GM19193 (cell line): Measurements from ENCODE around the gene FMNL2.

Source experiments
- POLR2A ChIP-seq: IDR thresholded peaks from 4 replicates; pipeline ENCODE4 v1.6.1; 2011; ENCODE audit not compliant: insufficient read depth, insufficient read length; ENCODE audit errors: extremely low read depth

FMNL2 gene

GRCh38 chr2:152556506-152556905 is 221.5 kb downstream of the FMNL2 start:
- no peak for TF ChIP-seq POLR2A

GRCh38 chr2:152557273-152557888 is 222.4 kb downstream of the FMNL2 start:
- no peak for TF ChIP-seq POLR2A

GRCh38 chr2:152558158-152558984 is 223.4 kb downstream of the FMNL2 start:
- no peak for TF ChIP-seq POLR2A

- no peak for TF ChIP-seq POLR2A
Observed at GRCh38 chr2:152559008-152559407, 224.0 kb downstream of the FMNL2 start.

GRCh38 chr2:152560166-152560565 is 225.2 kb downstream of the FMNL2 start:
- TF ChIP-seq POLR2A = no peak

- TF ChIP-seq POLR2A = no peak
Observed at GRCh38 chr2:152560873-152561595, 226.1 kb downstream of the FMNL2 start.

- TF ChIP-seq POLR2A = no peak
Observed at GRCh38 chr2:152562198-152562884, 227.4 kb downstream of the FMNL2 start.

GRCh38 chr2:152563764-152564163 is 228.8 kb downstream of the FMNL2 start:
- no peak for TF ChIP-seq POLR2A

GRCh38 chr2:152564754-152565551 is 230.0 kb downstream of the FMNL2 start:
- no peak for TF ChIP-seq POLR2A

GRCh38 chr2:152565884-152566727 is 231.1 kb downstream of the FMNL2 start:
- TF ChIP-seq POLR2A = no peak

GRCh38 chr2:152566728-152567069 is 231.7 kb downstream of the FMNL2 start:
- no peak for TF ChIP-seq POLR2A

GRCh38 chr2:152568531-152568930 is 233.6 kb downstream of the FMNL2 start:
- no peak for TF ChIP-seq POLR2A

GRCh38 chr2:152569186-152569585 is 234.2 kb downstream of the FMNL2 start:
- no peak for TF ChIP-seq POLR2A
